Hematopoietic multipotent progenitor cell (in vitro differentiated cells): ENCODE measurements around the gene FNIP1. TPM values are rescaled to one million over a fixed set of nuclear protein-coding genes. Genes with fewer than 3 reads are reported as not detected.
"Not testable (repeated sequence)": the region's sequence is repeated elsewhere in the genome, so short reads cannot be mapped to it uniquely, and the experiment has no call there.

Source experiments
- DNase-seq, 3 donors: peaks; one replicate each; pipeline ENCODE4 v3.0.0-alpha.2; 2011 to 2015; ENCODE audit warnings: low read depth in 2 of 3, low spot score in 2 of 3
- total RNA-seq: library from RNA; depleted of rRNA; stranded (reverse); fragments of >200 nt; gene quantifications from one replicate; pipeline ENCODE4 v1.2.3, GENCODE V29; 2012

FNIP1 gene
- total RNA-seq, 1 donor = 45.8 TPM

- no peak for DNase-seq
These were observed 185.8 kb downstream of the FNIP1 start for GRCh38 chr5:131611064-131611381.

GRCh38 chr5:131610198-131611063 lies 186.4 kb downstream of the FNIP1 start:
- DNase-seq = no peak

- no peak for DNase-seq
These were observed 187.0 kb downstream of the FNIP1 start for GRCh38 chr5:131609774-131610173.

GRCh38 chr5:131608597-131608996 lies 188.2 kb downstream of the FNIP1 start:
- no peak for DNase-seq

- no peak for DNase-seq
These were observed 188.8 kb downstream of the FNIP1 start for GRCh38 chr5:131607903-131608540.

- no peak for DNase-seq
These were observed 189.4 kb downstream of the FNIP1 start for GRCh38 chr5:131607418-131607817.

GRCh38 chr5:131605086-131605485 lies 191.7 kb downstream of the FNIP1 start:
- no peak for DNase-seq

- peak in 2 of 3 donors; percentile 9 to 44 for DNase-seq
These were observed 201.5 kb downstream of the FNIP1 start for GRCh38 chr5:131595088-131596033.

- DNase-seq = no peak
These were observed 202.9 kb downstream of the FNIP1 start for GRCh38 chr5:131593921-131594320.

- DNase-seq = not testable (repeated sequence)
These were observed 203.4 kb downstream of the FNIP1 start for GRCh38 chr5:131593436-131593835.

Other genes starting within 250 kb of the FNIP1 start
- 15.9 TPM for gene RAPGEF6, start 161.8 kb downstream of the FNIP1 start, total RNA-seq
- gene MEIKIN, start 148.6 kb upstream of the FNIP1 start, total RNA-seq = not detected
- 0.27 TPM for gene ACSL6, start 214.6 kb upstream of the FNIP1 start, total RNA-seq